Measurements from ENCODE around the gene BACH2.

- TF ChIP-seq POLR2A (IDR thresholded peaks at IDR 0.05) (no peak), CTCF (IDR thresholded peaks at IDR 0.05) (no peak)
These were observed 298.9 kb downstream of the BACH2 start for GRCh38 chr6:89997456-89998445.
